GM21526 (cell line): ENCODE results near the gene ITM2C.

Experiments used
- ATAC-seq: cut with Tn5 transposase; IDR thresholded peaks from one replicate; pipeline ENCODE4 v1.9.1; 2021; ENCODE audit warnings: moderate library complexity; ENCODE audit not compliant: unreplicated experiment, low FRiP score

ITM2C gene

DNA sequence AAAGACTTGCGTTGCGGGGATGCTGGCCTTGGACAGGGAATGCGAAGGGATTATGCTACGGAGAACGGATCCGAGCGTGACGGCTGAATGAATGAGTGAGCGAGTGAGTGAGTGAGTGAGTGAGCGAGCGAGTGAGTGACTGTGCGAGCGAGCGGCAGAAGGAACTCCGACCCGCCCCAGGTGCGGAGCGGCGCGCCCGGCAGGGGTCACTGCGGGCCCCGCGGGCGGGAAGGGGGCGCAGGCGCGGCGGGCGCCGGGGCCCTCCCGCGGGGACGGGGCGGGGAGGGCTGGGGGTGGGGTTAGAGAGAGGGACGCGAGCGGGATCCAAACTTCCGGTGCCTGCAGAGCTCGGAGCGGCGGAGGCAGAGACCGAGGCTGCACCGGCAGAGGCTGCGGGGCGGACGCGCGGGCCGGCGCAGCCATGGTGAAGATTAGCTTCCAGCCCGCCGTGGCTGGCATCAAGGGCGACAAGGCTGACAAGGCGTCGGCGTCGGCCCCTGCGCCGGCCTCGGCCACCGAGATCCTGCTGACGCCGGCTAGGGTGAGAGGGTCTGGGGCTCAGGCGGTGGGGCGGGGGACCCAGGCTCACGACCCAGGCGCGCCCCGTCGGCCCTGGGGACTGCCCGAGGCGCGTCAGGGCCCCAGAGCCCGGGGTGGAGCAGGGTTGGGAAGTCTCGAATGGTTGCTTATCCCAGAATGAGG lies at the start of gene ITM2C:
Gene ITM2C (plus strand): TSS at position 338 of the 702 bp plus-strand sequence. CDS start 84 bp downstream, at position 422.
- peak; percentile 66 for ATAC-seq

- ATAC-seq = no peak
These were observed 49.7 kb upstream of the ITM2C start for GRCh38 chr2:230815088-230815487.

GRCh38 chr2:230816735-230817134 lies 48.0 kb upstream of the ITM2C start:
- ATAC-seq = no peak

DNA sequence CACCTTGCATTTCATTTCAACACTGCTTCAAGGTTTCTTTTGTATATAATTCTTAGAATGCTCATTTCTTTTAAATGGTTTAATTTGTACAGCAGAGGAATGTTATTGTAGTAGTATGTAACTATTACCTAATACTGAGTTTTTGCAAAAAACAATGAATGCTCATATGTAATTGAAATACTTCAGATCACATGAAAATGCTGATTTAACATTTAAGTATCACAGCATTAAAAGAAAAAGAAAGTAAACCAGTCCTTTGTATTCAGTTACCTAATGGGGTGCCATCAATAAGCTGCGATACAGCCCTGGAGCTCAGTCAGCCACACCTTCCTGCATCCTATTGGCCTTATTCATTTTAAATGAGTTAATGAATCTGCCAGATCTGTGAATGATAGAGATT lies 45.3 kb upstream of the ITM2C start:
- ATAC-seq = no peak

GRCh38 chr2:230821261-230821990 lies 43.3 kb upstream of the ITM2C start:
- no peak for ATAC-seq

DNA sequence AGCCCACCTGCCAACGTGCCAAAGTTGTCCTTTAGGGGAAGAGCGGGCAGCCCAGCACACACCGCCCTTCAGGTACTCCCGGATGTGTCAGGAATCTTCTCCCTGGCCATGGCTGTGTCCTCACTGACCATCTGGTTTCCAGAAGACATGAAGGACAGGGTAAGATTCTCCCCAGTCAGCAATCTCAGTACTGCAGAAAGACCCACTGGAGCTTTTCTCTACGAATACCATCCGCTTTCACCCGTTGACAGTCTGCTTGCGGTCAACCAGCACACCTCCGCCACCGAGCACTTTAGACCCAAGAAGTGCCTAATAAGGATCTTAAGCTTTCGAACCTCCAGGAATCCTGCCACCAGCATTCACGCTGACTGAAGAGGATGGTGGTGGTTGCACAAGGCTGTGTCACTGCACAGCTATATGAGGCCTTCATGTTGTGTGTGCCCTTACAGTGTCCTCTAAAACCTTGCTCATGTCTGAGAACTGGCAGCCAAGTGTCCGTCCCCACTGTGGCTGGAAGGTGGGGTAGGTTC lies 42.7 kb upstream of the ITM2C start:
- ATAC-seq = no peak

- no peak for ATAC-seq
These were observed 41.3 kb upstream of the ITM2C start for GRCh38 chr2:230823264-230823964.

GRCh38 chr2:230824406-230824978 lies 40.2 kb upstream of the ITM2C start:
- ATAC-seq = no peak

GRCh38 chr2:230825354-230825753 lies 39.4 kb upstream of the ITM2C start:
- no peak for ATAC-seq

- ATAC-seq = no peak
These were observed 36.9 kb upstream of the ITM2C start for GRCh38 chr2:230827774-230828271.

DNA sequence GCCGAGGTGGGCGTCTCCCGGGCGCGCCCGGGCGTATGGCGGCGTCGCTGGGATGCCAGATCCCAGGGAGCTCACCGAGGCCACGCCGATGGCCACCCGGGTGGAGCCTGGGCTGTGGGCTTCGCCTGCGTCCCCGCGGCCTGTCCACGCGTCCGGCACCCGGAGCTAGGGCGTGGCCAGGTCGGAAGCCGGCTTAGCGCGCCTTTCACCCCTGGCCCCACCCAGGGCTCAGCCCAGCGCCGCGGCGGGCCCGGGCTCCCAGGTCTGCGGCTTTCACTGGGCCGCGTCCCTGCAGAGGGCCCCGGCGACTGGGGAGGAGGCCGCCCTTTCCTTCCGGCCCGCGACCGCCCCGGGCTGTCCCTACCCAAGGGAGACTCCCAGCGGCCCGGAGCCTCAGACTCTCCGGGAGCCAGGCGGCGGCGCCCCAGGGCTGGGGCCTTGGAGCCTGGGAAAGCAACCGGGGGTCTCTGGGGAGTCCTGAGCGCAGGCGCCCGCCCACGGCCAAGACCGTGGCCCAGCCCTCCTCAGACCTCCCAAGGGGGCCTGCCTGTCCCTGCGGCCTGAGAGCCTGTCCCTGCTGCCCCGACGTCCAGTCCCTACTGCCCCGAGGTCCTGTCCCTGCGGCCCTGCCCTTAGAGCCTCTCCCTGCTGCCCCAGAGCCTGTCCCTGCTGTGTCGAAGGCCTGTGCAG lies 36.3 kb upstream of the ITM2C start:
- no peak for ATAC-seq

DNA sequence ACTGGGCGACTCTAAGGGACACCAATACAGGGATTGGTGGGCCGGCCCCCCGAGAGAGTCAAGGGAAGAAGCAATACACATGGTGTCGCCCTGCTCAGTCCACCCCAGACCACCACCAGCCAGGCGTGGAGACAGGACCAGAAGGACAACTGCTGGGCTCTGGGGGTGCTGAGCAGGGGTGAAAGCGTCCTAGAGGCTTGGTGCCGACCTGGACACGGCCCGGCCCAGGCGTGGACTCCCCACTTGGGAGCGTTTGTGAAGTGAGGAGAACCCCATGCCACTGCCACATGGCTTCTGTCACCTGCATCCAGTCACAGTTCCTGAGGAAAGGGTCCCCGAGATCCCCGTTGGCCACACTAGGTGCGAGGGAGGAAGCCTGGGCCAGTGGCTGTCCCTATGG lies 35.4 kb upstream of the ITM2C start:
- no peak for ATAC-seq

DNA sequence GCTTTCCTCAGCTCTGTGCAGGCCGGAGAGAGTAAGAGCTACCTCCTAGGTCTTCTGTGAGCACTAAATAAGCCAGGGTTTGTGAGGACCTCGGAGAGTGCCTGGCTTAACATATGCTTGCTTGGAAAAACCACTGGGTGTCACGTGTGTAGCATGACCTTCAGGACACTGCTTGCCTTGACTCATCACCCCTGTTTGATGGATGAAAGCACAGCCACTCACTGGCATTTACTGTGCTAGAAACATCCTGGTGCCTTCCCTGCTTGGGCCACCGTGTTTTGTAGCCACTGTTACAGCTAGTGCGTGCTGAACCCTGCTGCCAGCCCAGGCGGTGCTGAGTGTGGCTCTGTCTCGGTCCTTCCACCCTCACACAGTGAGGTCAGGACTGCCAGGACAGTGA lies 34.8 kb upstream of the ITM2C start:
- ATAC-seq = no peak

- ATAC-seq = no peak
These were observed 34.3 kb upstream of the ITM2C start for GRCh38 chr2:230830428-230830827.

DNA sequence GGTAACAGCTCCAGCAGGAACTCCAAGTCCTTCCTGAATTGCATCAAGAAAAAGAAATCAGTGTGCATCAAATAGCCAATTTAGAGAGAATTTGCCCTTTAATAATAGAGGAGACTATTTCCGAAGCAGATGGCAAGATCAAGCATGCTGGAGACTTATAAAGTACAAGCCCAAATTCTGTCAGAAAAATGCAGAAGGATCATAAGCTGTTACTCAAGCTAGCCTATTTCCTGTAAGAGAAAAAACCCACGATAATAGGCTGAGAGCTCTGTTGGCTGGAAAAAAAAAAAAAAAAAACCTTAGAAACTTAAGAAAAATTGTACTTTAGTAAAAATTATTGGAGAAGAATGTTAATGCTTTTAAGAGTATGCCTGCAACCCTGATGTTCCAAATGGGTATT lies 24.4 kb upstream of the ITM2C start:
- ATAC-seq = no peak

DNA sequence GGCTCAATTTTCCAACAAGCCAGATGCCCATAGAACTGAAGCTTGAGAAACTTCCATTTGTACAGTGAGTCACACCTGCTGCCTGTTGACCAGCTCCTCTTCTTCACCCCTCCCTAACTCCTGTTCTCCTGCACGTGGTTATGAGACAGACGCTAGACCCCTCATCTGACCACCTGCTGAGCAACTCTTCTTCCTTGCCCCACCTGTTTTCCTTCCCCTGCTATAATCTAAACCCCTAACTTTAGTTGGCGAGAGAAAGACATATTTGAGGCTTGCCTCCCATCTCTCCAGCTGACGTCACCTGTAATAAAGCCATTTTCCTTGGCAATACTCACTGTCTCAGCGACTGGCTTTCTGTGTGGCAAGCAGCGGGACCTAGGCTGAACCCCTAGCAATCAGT lies 22.3 kb upstream of the ITM2C start:
- no peak for ATAC-seq

GRCh38 chr2:230843132-230843531 lies 21.6 kb upstream of the ITM2C start:
- ATAC-seq = no peak

- no peak for ATAC-seq
These were observed 18.4 kb upstream of the ITM2C start for GRCh38 chr2:230846360-230846759.

- no peak for ATAC-seq
These were observed 16.8 kb upstream of the ITM2C start for GRCh38 chr2:230847883-230848388.
